ENCODE measurements around the gene KANSL3. TPM values are rescaled to one million over a fixed set of nuclear protein-coding genes. Genes with fewer than 3 reads are reported as not detected.

The KANSL3 gene
- total RNA-seq, 4 donors from 2014 or later, result 13.5 to 73.0 (median 62.1) TPM

DNA sequence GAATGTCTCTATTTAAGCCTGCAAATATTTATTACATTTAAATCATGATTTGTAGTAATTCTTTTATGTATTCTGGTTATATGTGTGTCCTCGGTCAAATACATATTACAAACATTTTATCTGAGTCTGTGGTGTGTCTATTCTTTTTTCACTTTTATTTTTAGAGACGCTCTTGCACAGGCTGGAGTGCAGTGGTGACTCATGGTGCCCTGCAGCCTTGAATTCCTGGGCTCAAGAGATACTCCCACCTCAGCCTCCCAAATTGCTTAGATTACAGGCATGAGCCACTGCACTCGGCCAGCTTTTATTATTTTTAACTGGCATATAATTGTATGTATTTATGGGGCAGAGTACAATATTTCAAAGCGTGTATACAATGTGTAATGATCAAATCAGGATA is 54.1 kb downstream of the KANSL3 start:
- no peaks in the 10 kb centered on the region for H3K36me3 ChIP-seq
- H3K4me1 ChIP-seq, result no peaks in the 10 kb centered on the region
- no peak overlapping the region for H3K27ac ChIP-seq
- H3K4me3 ChIP-seq, result no peak overlapping the region
- intact Hi-C loops (cut with DNase I; ENCODE audit: low total_unique reads), result no loop called here
- H3K27me3 ChIP-seq, result no peaks in the 10 kb centered on the region
- TF ChIP-seq, protein P1, sequence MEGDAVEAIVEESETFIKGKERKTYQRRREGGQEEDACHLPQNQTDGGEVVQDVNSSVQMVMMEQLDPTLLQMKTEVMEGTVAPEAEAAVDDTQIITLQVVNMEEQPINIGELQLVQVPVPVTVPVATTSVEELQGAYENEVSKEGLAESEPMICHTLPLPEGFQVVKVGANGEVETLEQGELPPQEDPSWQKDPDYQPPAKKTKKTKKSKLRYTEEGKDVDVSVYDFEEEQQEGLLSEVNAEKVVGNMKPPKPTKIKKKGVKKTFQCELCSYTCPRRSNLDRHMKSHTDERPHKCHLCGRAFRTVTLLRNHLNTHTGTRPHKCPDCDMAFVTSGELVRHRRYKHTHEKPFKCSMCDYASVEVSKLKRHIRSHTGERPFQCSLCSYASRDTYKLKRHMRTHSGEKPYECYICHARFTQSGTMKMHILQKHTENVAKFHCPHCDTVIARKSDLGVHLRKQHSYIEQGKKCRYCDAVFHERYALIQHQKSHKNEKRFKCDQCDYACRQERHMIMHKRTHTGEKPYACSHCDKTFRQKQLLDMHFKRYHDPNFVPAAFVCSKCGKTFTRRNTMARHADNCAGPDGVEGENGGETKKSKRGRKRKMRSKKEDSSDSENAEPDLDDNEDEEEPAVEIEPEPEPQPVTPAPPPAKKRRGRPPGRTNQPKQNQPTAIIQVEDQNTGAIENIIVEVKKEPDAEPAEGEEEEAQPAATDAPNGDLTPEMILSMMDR (IDR thresholded peaks at IDR 0.05), result no peak
- no peak for TF ChIP-seq POLR2A (IDR thresholded peaks at IDR 0.05)
- no peak for DNase-seq
- H3K9me3 ChIP-seq, result no peaks in the 10 kb centered on the region

DNA sequence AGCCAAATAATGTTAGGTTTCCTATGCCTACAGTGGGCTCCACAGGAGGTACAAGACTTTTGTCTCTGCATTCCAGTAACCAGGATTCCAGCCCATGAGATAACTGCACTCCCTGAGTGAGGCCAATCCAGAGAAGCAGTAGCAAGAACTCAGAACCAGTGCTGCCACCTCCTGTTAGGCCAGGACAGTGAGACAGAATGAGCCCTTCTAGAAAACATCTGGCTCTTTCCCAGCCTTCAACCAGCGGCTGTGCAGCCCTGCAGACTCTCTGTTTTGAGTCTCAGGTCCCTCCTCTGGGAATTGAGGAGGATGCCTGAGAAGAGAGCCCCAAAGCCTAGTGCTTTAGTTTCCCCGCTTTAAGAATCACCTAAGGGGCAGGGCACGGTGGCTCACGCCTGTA is 57.3 kb downstream of the KANSL3 start:
- no peak overlapping the region for H3K4me3 ChIP-seq
- no peaks in the 10 kb centered on the region for H3K27me3 ChIP-seq
- no peaks in the 10 kb centered on the region for H3K4me1 ChIP-seq
- TF ChIP-seq, protein P1 (IDR thresholded peaks at IDR 0.05), result no peak
- no peak for TF ChIP-seq POLR2A (IDR thresholded peaks at IDR 0.05)
- H3K27ac ChIP-seq, result no peak overlapping the region
- DNase-seq, result no peak
- H3K9me3 ChIP-seq, result no peaks in the 10 kb centered on the region
- intact Hi-C loops (cut with DNase I; ENCODE audit: low total_unique reads), result no loop called here
- no peaks in the 10 kb centered on the region for H3K36me3 ChIP-seq

DNA sequence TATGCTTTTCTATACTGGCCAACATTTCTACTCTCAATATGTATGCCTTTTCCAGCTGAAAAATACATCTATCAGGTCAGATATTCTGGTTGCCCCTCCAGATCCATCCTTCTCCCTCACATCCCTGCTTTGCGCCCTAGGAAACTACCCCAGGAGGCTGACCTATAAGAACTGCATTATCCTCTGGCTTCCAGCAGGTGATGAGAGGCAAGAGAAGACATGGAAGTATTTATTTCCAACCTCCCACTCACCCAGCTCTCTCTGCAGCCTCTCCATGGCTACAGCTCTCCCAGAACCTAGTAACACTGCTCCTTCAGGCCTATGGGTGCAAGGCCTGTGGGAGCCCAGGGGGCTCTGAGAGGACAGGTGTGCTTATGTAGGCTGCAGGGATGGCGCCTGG is 58.7 kb downstream of the KANSL3 start:
- H3K4me1 ChIP-seq, result no peaks in the 10 kb centered on the region
- H3K27ac ChIP-seq, result no peak overlapping the region
- H3K9me3 ChIP-seq, result no peaks in the 10 kb centered on the region
- intact Hi-C loops (cut with DNase I; ENCODE audit: low total_unique reads), result no loop called here
- no peaks in the 10 kb centered on the region for H3K27me3 ChIP-seq
- no peak for TF ChIP-seq POLR2A (IDR thresholded peaks at IDR 0.05)
- TF ChIP-seq, protein P1 (IDR thresholded peaks at IDR 0.05), result no peak
- H3K36me3 ChIP-seq, result no peaks in the 10 kb centered on the region
- no peak for DNase-seq
- H3K4me3 ChIP-seq, result no peak overlapping the region

DNA sequence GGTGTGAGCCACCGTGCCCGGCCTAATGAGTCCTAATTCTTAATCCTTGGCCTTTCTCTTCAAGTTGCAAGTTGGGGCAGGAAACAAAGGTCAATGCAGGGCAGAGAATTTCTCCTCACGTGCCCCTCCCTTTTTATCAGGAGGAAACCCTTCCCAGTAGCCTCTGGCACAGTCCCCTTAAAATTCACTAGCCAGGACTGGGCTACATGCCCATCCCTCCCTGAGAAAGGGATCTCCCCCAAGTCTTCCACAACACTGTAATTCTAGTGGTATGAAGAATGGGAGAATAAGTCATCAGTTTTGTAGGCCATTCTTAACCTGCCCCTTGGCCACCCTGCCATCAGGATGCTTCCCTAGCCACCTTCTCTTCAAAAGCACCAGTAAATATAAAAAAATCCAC is 59.4 kb downstream of the KANSL3 start:
- intact Hi-C loops (cut with DNase I; ENCODE audit: low total_unique reads), result no loop called here
- Histone ChIP-seq H3K27ac (no peak overlapping the region), H3K9me3 (no peaks in the 10 kb centered on the region), H3K27me3 (no peaks in the 10 kb centered on the region), H3K4me1 (no peaks in the 10 kb centered on the region), H3K36me3 (no peaks in the 10 kb centered on the region), H3K4me3 (no peak overlapping the region)
- no peak for DNase-seq
- no peak for TF ChIP-seq POLR2A (IDR thresholded peaks at IDR 0.05)
- TF ChIP-seq, protein P1 (IDR thresholded peaks at IDR 0.05), result no peak

DNA sequence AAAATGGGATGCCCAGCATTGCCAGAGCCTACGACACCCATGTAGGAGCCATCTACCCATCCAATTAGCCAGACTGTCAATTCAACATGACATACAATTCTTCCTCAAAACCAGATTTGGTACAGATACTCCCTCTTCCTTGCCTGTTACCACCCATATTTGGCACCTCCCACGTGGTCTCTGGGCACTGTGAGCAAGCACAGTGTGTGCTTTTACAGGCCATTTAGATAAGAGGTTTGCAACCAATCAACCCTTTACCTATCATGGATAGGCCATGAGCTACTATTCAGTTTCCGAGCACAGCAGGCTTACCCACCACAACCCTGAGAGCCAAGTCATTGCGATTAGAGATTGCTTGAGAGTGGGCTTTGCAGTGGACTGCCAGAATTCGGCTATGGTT is 60.6 kb downstream of the KANSL3 start:
- H3K9me3 ChIP-seq, result no peaks in the 10 kb centered on the region
- no peak overlapping the region for H3K27ac ChIP-seq
- no peaks in the 10 kb centered on the region for H3K36me3 ChIP-seq
- no peak overlapping the region for H3K4me3 ChIP-seq
- TF ChIP-seq POLR2A (IDR thresholded peaks at IDR 0.05), result no peak
- TF ChIP-seq, protein P1 (IDR thresholded peaks at IDR 0.05), result no peak
- intact Hi-C loops (cut with DNase I; ENCODE audit: low total_unique reads), result no loop called here
- H3K27me3 ChIP-seq, result no peaks in the 10 kb centered on the region
- DNase-seq, result no peak
- H3K4me1 ChIP-seq, result no peaks in the 10 kb centered on the region
